ENCODE results near the gene ICA1.

DNA sequence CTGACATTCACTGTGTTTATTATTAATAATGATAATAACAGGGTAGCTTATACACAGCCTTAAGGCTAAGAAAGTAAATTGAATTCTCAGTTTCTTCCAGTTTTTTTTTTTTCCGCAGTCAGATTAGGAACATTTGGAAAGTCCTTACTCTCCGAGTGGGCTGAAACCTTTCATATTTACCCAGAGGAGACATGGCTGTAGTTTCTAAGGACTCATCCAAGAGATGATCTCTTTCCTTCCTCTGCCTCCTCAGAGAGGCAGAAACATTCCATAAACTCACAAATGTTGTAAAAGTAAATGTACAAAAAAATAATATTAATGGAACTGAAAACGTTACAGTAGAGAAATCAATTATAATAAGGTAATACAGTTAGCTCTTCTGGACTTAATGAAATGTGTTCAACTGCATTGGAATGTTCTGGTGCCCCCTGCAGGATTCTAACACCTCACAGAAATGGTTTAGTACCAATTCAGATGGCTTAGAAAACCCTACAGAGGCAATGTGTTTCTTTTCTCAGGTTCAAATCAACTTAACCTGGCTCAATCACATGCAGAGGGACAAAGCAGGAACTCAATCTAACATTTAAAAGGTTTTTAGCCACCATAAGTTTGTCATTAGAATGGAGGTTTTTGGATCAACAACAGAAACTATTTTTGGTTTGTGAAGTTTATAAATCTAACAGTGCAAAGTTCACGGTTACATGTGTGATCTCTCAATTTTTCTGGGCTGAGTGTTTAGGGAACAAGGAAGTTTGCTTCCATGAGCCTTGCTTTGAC is 71.7 kb downstream of the ICA1 start:
- TF ChIP-seq, protein P1, sequence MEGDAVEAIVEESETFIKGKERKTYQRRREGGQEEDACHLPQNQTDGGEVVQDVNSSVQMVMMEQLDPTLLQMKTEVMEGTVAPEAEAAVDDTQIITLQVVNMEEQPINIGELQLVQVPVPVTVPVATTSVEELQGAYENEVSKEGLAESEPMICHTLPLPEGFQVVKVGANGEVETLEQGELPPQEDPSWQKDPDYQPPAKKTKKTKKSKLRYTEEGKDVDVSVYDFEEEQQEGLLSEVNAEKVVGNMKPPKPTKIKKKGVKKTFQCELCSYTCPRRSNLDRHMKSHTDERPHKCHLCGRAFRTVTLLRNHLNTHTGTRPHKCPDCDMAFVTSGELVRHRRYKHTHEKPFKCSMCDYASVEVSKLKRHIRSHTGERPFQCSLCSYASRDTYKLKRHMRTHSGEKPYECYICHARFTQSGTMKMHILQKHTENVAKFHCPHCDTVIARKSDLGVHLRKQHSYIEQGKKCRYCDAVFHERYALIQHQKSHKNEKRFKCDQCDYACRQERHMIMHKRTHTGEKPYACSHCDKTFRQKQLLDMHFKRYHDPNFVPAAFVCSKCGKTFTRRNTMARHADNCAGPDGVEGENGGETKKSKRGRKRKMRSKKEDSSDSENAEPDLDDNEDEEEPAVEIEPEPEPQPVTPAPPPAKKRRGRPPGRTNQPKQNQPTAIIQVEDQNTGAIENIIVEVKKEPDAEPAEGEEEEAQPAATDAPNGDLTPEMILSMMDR (tag by site-specific recombination; IDR thresholded peaks at IDR 0.05): no peak
- TF ChIP-seq ZEB2 (tag by site-specific recombination; IDR thresholded peaks at IDR 0.05) (no peak), TCF7L2 (IDR thresholded peaks at IDR 0.05; ENCODE audit: borderline replicate concordance, low read depth, low read length) (no peak), KLF10 (tag by site-specific recombination; IDR thresholded peaks at IDR 0.05) (no peak), ZNF426 (tag by site-specific recombination; IDR thresholded peaks at IDR 0.05) (no peak), ZBTB1 (tag by site-specific recombination; IDR thresholded peaks at IDR 0.05) (no peak), SETDB1 (IDR thresholded peaks at IDR 0.05; ENCODE audit: insufficient read length, low read length) (no peak), SP2 (tag by site-specific recombination; IDR thresholded peaks at IDR 0.05) (no peak), ZNF404 (tag by site-specific recombination; IDR thresholded peaks at IDR 0.05) (no peak), ZBTB48 (tag by site-specific recombination; IDR thresholded peaks at IDR 0.05) (no peak), ZNF302 (tag by site-specific recombination; IDR thresholded peaks at IDR 0.05; ENCODE audit: low read depth) (no peak)
- TF ChIP-seq, protein P2, sequence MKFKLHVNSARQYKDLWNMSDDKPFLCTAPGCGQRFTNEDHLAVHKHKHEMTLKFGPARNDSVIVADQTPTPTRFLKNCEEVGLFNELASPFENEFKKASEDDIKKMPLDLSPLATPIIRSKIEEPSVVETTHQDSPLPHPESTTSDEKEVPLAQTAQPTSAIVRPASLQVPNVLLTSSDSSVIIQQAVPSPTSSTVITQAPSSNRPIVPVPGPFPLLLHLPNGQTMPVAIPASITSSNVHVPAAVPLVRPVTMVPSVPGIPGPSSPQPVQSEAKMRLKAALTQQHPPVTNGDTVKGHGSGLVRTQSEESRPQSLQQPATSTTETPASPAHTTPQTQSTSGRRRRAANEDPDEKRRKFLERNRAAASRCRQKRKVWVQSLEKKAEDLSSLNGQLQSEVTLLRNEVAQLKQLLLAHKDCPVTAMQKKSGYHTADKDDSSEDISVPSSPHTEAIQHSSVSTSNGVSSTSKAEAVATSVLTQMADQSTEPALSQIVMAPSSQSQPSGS (tag by site-specific recombination; IDR thresholded peaks at IDR 0.05; ENCODE audit: low read depth): no peak
- TF ChIP-seq, protein P3, sequence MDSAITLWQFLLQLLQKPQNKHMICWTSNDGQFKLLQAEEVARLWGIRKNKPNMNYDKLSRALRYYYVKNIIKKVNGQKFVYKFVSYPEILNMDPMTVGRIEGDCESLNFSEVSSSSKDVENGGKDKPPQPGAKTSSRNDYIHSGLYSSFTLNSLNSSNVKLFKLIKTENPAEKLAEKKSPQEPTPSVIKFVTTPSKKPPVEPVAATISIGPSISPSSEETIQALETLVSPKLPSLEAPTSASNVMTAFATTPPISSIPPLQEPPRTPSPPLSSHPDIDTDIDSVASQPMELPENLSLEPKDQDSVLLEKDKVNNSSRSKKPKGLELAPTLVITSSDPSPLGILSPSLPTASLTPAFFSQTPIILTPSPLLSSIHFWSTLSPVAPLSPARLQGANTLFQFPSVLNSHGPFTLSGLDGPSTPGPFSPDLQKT (IDR thresholded peaks at IDR 0.05; ENCODE audit: borderline replicate concordance, low read depth, low read length): no peak
- TF ChIP-seq, protein P4, sequence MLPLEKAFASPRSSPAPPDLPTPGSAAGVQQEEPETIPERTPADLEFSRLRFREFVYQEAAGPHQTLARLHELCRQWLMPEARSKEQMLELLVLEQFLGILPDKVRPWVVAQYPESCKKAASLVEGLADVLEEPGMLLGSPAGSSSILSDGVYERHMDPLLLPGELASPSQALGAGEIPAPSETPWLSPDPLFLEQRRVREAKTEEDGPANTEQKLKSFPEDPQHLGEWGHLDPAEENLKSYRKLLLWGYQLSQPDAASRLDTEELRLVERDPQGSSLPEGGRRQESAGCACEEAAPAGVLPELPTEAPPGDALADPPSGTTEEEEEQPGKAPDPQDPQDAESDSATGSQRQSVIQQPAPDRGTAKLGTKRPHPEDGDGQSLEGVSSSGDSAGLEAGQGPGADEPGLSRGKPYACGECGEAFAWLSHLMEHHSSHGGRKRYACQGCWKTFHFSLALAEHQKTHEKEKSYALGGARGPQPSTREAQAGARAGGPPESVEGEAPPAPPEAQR (tag by site-specific recombination; IDR thresholded peaks at IDR 0.05): no peak

Data from HEK293 (cell line).